Measurements from ENCODE around the gene HOATZ.

DNA sequence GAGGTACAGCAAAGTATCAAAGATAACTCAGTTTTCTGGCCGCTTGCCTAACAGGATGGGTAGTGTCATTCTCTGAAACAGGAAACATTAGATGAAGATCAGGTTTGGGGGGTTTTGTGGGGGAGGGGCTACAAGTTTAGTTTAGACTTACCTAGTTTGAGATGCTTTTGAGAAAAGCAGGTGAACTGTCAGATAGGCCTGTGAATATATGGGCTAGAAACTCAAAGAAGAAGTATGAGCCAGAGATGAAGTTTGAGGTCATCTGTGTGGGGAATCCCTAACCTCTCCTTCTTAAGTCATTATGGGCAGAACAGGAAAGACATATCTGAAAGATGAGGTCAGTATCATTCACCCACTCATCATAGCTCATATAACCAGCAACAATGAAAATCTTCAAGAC, 11.9 kb downstream of the HOATZ start:
- TF ChIP-seq, protein P1, sequence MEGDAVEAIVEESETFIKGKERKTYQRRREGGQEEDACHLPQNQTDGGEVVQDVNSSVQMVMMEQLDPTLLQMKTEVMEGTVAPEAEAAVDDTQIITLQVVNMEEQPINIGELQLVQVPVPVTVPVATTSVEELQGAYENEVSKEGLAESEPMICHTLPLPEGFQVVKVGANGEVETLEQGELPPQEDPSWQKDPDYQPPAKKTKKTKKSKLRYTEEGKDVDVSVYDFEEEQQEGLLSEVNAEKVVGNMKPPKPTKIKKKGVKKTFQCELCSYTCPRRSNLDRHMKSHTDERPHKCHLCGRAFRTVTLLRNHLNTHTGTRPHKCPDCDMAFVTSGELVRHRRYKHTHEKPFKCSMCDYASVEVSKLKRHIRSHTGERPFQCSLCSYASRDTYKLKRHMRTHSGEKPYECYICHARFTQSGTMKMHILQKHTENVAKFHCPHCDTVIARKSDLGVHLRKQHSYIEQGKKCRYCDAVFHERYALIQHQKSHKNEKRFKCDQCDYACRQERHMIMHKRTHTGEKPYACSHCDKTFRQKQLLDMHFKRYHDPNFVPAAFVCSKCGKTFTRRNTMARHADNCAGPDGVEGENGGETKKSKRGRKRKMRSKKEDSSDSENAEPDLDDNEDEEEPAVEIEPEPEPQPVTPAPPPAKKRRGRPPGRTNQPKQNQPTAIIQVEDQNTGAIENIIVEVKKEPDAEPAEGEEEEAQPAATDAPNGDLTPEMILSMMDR (IDR thresholded peaks at IDR 0.05; ENCODE audit: insufficient read depth, low read length, poor library complexity, severe bottlenecking): no peak
- TF ChIP-seq EZH2phosphoT487 (conservative IDR thresholded peaks at IDR 0.05; ENCODE audit: low read length): no peak

Data from SU-DHL-6 (cell line).